SU-DHL-6 (cell line): ENCODE measurements around the gene TAPT1.

ENCODE experiments used
- EZH2phosphoT487 ChIP-seq: fragments of 200-600 bp; sonication (generic), shearing (Covaris generic); conservative IDR thresholded peaks from 2 replicates; pipeline ENCODE4 v1.6.1; 2018; ENCODE audit warnings: mild to moderate bottlenecking, antibody characterized with exemption, low read length, moderate library complexity, mixed read lengths
- TF ChIP-seq, protein P1 (sequence below): fragments of 200-600 bp; sonication (generic); IDR thresholded peaks from one replicate; pipeline ENCODE4 v1.5.1; 2017; ENCODE audit warnings: antibody characterized with exemption, mild to moderate bottlenecking, low read length, moderate library complexity; ENCODE audit not compliant: insufficient read depth, poor library complexity, severe bottlenecking

DNA sequence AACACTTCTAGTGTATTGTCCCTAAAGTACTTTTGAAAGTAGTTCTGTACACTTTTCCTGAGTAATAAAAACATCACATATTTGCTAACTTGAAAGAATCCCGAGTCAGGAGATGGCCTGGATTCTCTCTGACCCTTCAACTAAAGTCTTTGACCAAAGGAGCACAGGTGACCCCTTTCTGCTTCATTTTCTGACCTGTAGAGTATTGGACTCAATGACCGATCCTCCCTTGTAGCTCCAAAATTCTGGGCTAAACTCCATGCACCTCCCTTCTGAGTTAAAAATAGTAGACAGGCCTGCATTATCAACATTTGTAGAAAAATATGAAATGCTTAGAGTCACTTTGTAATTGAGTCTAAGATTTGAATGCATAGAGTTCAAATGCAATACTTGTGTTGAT lies 4.0 kb upstream of the TAPT1 start:
- TF ChIP-seq, protein P1, sequence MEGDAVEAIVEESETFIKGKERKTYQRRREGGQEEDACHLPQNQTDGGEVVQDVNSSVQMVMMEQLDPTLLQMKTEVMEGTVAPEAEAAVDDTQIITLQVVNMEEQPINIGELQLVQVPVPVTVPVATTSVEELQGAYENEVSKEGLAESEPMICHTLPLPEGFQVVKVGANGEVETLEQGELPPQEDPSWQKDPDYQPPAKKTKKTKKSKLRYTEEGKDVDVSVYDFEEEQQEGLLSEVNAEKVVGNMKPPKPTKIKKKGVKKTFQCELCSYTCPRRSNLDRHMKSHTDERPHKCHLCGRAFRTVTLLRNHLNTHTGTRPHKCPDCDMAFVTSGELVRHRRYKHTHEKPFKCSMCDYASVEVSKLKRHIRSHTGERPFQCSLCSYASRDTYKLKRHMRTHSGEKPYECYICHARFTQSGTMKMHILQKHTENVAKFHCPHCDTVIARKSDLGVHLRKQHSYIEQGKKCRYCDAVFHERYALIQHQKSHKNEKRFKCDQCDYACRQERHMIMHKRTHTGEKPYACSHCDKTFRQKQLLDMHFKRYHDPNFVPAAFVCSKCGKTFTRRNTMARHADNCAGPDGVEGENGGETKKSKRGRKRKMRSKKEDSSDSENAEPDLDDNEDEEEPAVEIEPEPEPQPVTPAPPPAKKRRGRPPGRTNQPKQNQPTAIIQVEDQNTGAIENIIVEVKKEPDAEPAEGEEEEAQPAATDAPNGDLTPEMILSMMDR: no peak
- TF ChIP-seq EZH2phosphoT487: no peak
